AG08395 (cell line): ENCODE data around the gene ABLIM2.
A peak's percentile ranks its signal among the peaks of the same experiment; 100 is the strongest.
"Not testable (repeated sequence)": the region's sequence is repeated elsewhere in the genome, so short reads cannot be mapped to it uniquely, and the experiment has no call there.

ENCODE experiments used
- DNase-seq: peaks from one replicate; pipeline ENCODE4 v3.0.0; 2012; ENCODE audit warnings: mixed read lengths, low spot score

Gene ABLIM2

DNA sequence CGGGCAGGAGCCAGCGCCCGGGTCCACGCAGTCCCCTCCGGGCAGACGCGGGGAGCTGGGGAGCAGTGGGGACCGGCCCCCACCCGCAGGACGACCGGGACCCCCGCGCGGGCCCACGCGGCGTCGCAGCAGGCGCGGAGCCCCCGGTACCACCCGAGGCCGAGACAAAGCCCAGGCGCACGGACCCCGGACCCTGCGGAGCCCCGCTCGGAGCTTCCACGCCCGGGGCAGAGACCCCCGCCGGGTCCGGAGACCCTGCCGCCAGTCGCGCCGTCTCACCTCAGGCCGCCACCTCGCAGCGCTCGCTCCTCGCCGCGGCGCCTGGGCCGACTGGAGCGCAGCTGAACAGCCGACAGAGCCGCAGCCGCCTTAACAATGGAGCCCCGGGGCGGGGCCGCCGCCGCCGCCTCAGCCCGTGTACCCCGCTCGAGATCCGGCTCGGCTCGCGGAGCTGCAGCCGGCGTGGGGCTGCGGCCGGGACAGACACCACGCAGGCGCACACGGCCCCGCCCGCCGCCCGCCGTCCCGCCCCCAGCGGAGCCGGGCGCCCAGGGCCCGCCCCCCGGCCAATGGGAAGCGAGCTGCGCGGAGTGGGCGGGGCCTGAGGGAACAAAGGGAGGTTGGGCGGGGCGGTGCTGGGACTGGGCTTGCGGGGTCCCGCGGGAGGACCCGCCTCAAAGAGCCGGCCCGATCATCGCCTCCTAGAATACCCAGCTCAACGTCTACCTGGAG lies 219.1 kb downstream of the ABLIM2 start, which contains the start of gene AFAP1:
Gene AFAP1 (minus strand): TSS at position 485 of the 732 bp plus-strand sequence. CDS start 67,783 bp downstream, outside the sequence.
- peak; percentile 100 for DNase-seq

DNA sequence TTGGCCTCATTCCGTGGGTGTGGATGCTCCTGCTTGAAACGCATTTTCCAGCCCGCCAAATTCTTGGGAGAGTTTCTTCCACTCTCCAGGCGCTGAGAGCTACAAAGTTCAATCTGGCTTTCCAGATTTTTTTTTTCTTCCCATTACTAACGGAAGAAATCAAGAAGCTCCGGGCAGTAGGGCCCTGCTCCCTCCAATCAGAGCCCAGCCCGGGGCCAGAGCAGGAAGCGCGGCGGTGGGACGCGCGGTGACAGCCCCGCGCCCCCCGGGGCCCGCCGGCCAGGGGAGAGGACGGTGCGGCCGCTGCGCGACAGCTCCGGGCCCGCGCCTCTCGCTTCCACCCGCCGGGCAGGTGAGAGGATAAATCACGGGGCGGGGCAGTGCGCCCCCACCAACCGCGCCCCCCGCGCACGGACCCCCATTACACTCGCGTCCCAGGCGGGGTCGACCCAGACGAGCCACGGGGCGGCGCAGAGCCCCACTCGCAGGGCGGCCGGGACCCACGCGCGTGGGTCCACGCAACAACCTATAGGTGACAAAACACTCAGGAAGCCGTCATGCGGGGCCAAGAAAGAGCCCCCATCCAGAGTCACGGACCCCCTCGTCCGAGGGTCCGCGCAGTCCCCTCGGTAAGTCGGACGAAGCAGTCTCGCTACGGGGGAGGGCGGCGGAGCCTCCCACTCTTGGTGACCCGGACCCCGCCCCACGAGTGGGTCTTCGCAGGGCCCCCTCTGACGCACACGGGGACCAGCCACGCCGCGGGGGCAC lies 219.8 kb downstream of the ABLIM2 start:
- peak; percentile 62 for DNase-seq

DNA sequence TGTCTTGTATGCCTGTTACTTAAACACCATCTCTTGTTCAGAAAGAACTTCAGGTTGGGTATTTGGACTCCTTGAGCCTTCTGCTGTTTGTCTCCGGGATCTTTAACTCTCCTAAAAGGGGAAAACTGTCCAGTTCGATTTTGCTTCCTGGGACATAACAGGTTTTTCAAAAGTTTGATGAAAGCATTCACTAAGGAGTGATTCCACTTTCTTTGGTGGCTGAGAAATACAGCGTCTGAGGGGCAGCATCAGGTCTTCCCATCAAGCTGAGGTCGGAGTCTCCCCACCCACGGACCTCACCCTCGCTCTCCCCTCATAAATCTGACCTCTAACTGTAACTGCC lies 220.4 kb downstream of the ABLIM2 start:
- no peak for DNase-seq

- no peak for DNase-seq
Measured at GRCh38 chr4:7937006-7937405, 221.6 kb downstream of the ABLIM2 start.

GRCh38 chr4:7933651-7934510 lies 224.7 kb downstream of the ABLIM2 start:
- no peak for DNase-seq

DNA sequence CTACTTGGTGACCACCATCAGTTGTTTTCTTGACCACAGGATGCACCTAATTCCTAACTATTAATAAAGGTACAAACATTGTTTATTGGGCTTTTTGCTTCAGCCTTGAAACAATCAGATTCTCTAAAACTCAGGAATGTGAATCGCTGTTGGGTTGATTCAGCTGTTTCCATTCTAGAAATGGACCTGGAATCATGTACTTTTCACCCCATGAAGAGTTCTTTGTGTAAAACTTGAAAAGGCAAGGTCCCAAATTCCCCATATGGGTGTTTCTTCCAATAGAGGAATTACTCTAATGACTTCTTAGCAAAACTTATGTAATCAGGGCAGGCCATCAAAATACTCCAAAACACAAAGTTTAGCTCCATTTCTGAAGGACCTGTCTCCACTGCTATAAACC lies 226.3 kb downstream of the ABLIM2 start:
- DNase-seq: no peak

- no peak for DNase-seq
Measured at GRCh38 chr4:7929118-7929951, 229.3 kb downstream of the ABLIM2 start.

GRCh38 chr4:7928711-7929110 lies 229.9 kb downstream of the ABLIM2 start:
- DNase-seq: no peak

GRCh38 chr4:7926822-7927221 lies 231.8 kb downstream of the ABLIM2 start:
- DNase-seq: no peak

GRCh38 chr4:7924570-7924969 lies 234.0 kb downstream of the ABLIM2 start:
- DNase-seq: no peak

DNA sequence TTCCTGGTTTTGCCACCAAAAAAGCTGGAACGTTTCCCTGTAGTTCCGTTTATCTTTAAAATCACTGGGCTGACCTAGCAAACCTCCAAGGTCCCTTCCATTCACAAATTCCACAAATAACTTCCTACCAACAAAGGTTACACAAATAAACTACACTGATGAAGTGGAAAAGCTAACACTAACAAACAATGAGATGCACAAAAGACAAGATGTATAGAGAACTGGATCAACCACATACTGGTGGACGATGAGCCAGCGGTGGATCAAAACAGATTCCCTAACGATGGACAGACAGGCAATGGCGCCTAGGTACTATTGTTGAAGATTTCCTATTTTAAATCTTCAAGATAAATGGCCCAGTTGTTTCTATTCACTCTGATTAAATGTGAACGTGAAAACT lies 234.4 kb downstream of the ABLIM2 start:
- no peak for DNase-seq

- no peak for DNase-seq
Measured at GRCh38 chr4:7922466-7922865, 236.1 kb downstream of the ABLIM2 start.

DNA sequence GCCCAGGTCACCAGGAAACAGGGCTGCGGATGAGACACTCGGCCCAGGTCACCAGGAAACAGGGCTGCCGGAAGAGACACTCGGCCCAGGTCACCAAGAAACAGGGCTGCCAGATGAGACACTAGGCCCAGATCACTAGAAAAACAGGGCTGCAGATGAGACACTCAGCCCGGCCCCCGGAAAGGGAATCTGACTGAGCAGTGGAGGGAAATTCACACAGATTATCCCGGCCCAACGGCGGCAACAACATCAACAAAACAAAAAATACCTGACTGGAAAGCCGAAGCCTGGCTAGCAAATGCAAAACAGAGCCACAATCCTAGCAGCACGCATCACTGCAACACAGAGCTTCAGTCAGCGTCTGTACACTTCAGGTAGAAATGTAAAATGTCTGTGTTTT lies 239.6 kb downstream of the ABLIM2 start:
- DNase-seq: no peak

- DNase-seq: not testable (repeated sequence)
Measured at GRCh38 chr4:7918187-7918586, 240.4 kb downstream of the ABLIM2 start.

GRCh38 chr4:7917669-7918068 lies 240.9 kb downstream of the ABLIM2 start:
- no peak for DNase-seq

DNA sequence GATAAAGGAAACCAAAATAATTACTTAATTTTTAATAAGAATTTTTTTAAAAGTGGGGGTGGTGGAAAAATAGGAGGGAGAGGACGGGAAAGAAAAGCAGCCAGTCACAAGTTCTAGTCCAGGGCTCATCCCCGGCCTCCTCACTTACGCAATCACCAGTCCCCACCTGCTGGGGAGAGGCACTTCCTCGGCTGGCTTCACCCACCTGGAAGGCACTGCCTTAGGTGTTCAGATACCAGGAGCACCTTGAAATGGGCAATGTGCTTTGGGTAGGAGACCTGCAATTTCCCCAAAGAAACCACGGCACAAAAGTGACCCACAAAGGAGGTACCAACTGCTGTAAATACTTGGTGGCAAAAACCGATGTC lies 242.8 kb downstream of the ABLIM2 start:
- no peak for DNase-seq
